Measurements from ENCODE around the gene GRIA1. TPM values are rescaled to one million over a fixed set of nuclear protein-coding genes. Genes with fewer than 3 reads are reported as not detected.

Gene GRIA1
- total RNA-seq, 2 donors from 2014 or later: 0.12 to 1.2 TPM

- no peak for TF ChIP-seq CTCF (IDR thresholded peaks at IDR 0.05)
- no peak for DNase-seq (ENCODE audit: low spot score)
- Histone ChIP-seq H3K36me3 (no peaks in the 10 kb centered on the region), H3K27me3 (no peaks in the 10 kb centered on the region), H3K9me3 (no peaks in the 10 kb centered on the region), H3K4me1 (no peaks in the 10 kb centered on the region), H3K27ac (no peak overlapping the region), H3K4me3 (no peak overlapping the region)
Measured at GRCh38 chr5:153613144-153613543, 122.7 kb downstream of the GRIA1 start.

GRCh38 chr5:153613672-153614071, 123.2 kb downstream of the GRIA1 start:
- Histone ChIP-seq H3K9me3 (no peaks in the 10 kb centered on the region), H3K36me3 (no peaks in the 10 kb centered on the region), H3K27me3 (no peaks in the 10 kb centered on the region), H3K27ac (no peak overlapping the region), H3K4me3 (no peak overlapping the region), H3K4me1 (no peaks in the 10 kb centered on the region)
- TF ChIP-seq CTCF (IDR thresholded peaks at IDR 0.05): no peak
- no peak for DNase-seq (ENCODE audit: low spot score)

- Histone ChIP-seq H3K27me3 (no peaks in the 10 kb centered on the region), H3K9me3 (no peaks in the 10 kb centered on the region), H3K36me3 (no peaks in the 10 kb centered on the region), H3K4me1 (no peaks in the 10 kb centered on the region), H3K4me3 (no peak overlapping the region), H3K27ac (no peak overlapping the region)
- no peak for DNase-seq (ENCODE audit: low spot score)
- TF ChIP-seq CTCF (IDR thresholded peaks at IDR 0.05): no peak
Measured at GRCh38 chr5:153617190-153617589, 126.7 kb downstream of the GRIA1 start.

GRCh38 chr5:153618307-153618706, 127.8 kb downstream of the GRIA1 start:
- Histone ChIP-seq H3K9me3 (no peaks in the 10 kb centered on the region), H3K36me3 (no peaks in the 10 kb centered on the region), H3K4me3 (no peak overlapping the region), H3K27ac (no peak overlapping the region), H3K27me3 (no peaks in the 10 kb centered on the region), H3K4me1 (no peaks in the 10 kb centered on the region)
- no peak for DNase-seq (ENCODE audit: low spot score)
- TF ChIP-seq CTCF (IDR thresholded peaks at IDR 0.05): no peak

- no peaks in the 10 kb centered on the region for H3K4me1 ChIP-seq
- no peaks in the 10 kb centered on the region for H3K36me3 ChIP-seq
- no peak for TF ChIP-seq CTCF (IDR thresholded peaks at IDR 0.05)
- no peak overlapping the region for H3K27ac ChIP-seq
- DNase-seq (ENCODE audit: low spot score): no peak
- no peaks in the 10 kb centered on the region for H3K27me3 ChIP-seq
- no peak overlapping the region for H3K4me3 ChIP-seq
- H3K9me3 ChIP-seq: no peaks in the 10 kb centered on the region
Measured at GRCh38 chr5:153618867-153619266, 128.4 kb downstream of the GRIA1 start.

- no peak overlapping the region for H3K4me3 ChIP-seq
- no peaks in the 10 kb centered on the region for H3K4me1 ChIP-seq
- no peaks in the 10 kb centered on the region for H3K36me3 ChIP-seq
- no peaks in the 10 kb centered on the region for H3K27me3 ChIP-seq
- H3K9me3 ChIP-seq: no peaks in the 10 kb centered on the region
- no peak for DNase-seq (ENCODE audit: low spot score)
- no peak for TF ChIP-seq CTCF (IDR thresholded peaks at IDR 0.05)
- no peak overlapping the region for H3K27ac ChIP-seq
Measured at GRCh38 chr5:153619771-153620170, 129.3 kb downstream of the GRIA1 start.
